ENCODE measurements around the gene TAX1BP1.

Gene TAX1BP1

GRCh38 chr7:27870595-27870994 is 130.6 kb downstream of the TAX1BP1 start:
- TF ChIP-seq CTCF (IDR thresholded peaks at IDR 0.05; ENCODE audit: low read depth, low read length), result no peak
- no peak for DNase-seq (ENCODE audit: extremely low read depth, low read depth)

GRCh38 chr7:27871086-27871485 is 131.1 kb downstream of the TAX1BP1 start:
- DNase-seq (ENCODE audit: extremely low read depth, low read depth), result no peak

GRCh38 chr7:27871866-27872265 is 131.9 kb downstream of the TAX1BP1 start:
- TF ChIP-seq CTCF (IDR thresholded peaks at IDR 0.05; ENCODE audit: low read depth, low read length), result no peak
- no peak for DNase-seq (ENCODE audit: extremely low read depth, low read depth)

More at GRCh38 chr7:27871086-27871485, 131.1 kb downstream of the TAX1BP1 start:
- TF ChIP-seq CTCF (IDR thresholded peaks at IDR 0.05; ENCODE audit: low read depth, low read length), result no peak

GRCh38 chr7:27872356-27873275 is 132.7 kb downstream of the TAX1BP1 start:
- no peak for TF ChIP-seq CTCF (IDR thresholded peaks at IDR 0.05; ENCODE audit: low read depth, low read length)

GRCh38 chr7:27873981-27874957 is 134.3 kb downstream of the TAX1BP1 start:
- TF ChIP-seq CTCF (IDR thresholded peaks at IDR 0.05; ENCODE audit: low read depth, low read length), result no peak

More at GRCh38 chr7:27872356-27873275, 132.7 kb downstream of the TAX1BP1 start:
- no peak for DNase-seq (ENCODE audit: extremely low read depth, low read depth)

GRCh38 chr7:27875061-27875460 is 135.1 kb downstream of the TAX1BP1 start:
- no peak for DNase-seq (ENCODE audit: extremely low read depth, low read depth)
- TF ChIP-seq CTCF (IDR thresholded peaks at IDR 0.05; ENCODE audit: low read depth, low read length), result no peak

More at GRCh38 chr7:27873981-27874957, 134.3 kb downstream of the TAX1BP1 start:
- DNase-seq (ENCODE audit: extremely low read depth, low read depth), result no peak

Data from AG09319 (cell line).